ENCODE results near the gene TEX19.

- TF ChIP-seq CTCF (IDR thresholded peaks at IDR 0.05) = no peak
- TF ChIP-seq POLR2A (IDR thresholded peaks at IDR 0.05) = no peak
These were observed 17.1 kb downstream of the TEX19 start for GRCh38 chr17:82376042-82376730.
